Peyer's patch (tissue), 4 donors: ENCODE results near the gene CRAMP1.

Experiments used
- POLR2A ChIP-seq, 2 donors: fragments of 450-650 bp; IDR thresholded peaks; one replicate each; pipeline ENCODE4 v1.5.1; 2017; ENCODE audit warnings: antibody characterized with exemption in 2 of 2, mild to moderate bottlenecking in 2 of 2, moderate library complexity in 2 of 2
- TF ChIP-seq, protein P1 (sequence below), 6 experiments: fragments of 450-650 bp in 4 of 6; fragments of 200-600 bp in 2 of 6; sonication (generic) in 1 of 6; IDR thresholded peaks; one replicate each; pipeline ENCODE4 v1.5.1; 2017 to 2019; ENCODE audit warnings: antibody characterized with exemption in 6 of 6, mild to moderate bottlenecking in 3 of 6, moderate library complexity in 1 of 6

DNA sequence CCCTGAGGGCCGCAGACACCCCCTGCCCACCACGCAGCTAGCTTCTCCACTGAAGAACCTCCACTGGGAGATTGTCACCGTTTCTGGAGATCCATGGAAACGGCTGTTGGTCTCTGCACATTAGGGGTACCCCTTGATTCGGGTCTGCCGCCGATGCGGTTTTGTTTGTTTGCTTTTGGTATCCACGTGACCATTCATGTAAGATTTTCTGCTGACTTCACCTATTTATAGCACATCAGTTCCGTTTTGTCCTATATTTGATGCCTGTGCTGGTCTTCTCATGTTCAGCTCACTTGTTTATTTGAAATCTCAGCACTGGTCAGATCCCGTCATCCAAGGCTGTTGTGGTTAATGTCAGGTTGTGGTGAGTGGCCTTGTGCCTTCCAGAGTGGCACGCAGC is 21.1 kb downstream of the CRAMP1 start:
- TF ChIP-seq, protein P1, sequence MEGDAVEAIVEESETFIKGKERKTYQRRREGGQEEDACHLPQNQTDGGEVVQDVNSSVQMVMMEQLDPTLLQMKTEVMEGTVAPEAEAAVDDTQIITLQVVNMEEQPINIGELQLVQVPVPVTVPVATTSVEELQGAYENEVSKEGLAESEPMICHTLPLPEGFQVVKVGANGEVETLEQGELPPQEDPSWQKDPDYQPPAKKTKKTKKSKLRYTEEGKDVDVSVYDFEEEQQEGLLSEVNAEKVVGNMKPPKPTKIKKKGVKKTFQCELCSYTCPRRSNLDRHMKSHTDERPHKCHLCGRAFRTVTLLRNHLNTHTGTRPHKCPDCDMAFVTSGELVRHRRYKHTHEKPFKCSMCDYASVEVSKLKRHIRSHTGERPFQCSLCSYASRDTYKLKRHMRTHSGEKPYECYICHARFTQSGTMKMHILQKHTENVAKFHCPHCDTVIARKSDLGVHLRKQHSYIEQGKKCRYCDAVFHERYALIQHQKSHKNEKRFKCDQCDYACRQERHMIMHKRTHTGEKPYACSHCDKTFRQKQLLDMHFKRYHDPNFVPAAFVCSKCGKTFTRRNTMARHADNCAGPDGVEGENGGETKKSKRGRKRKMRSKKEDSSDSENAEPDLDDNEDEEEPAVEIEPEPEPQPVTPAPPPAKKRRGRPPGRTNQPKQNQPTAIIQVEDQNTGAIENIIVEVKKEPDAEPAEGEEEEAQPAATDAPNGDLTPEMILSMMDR (IDR thresholded peaks at IDR 0.05): no peak
- no peak for TF ChIP-seq POLR2A (IDR thresholded peaks at IDR 0.05)
